Kidney tubule cell (primary cell): ENCODE measurements around the gene OR5K3.
"Not testable (repeated sequence)": the region's sequence is repeated elsewhere in the genome, so short reads cannot be mapped to it uniquely, and the experiment has no call there.

Experiments used
- DNase-seq: peaks from one replicate; pipeline ENCODE4 v3.0.0-alpha.2; 2018; ENCODE audit warnings: low spot score

Gene OR5K3

GRCh38 chr3:98390366-98390765, at the start of gene OR5K3:
OR5K3 (plus strand) TSS chr3:98390666; CDS start chr3:98390666, 0 bp downstream.
- DNase-seq, result no peak

- DNase-seq, result no peak
These were observed 48.7 kb upstream of the OR5K3 start for GRCh38 chr3:98341758-98342157.

GRCh38 chr3:98343647-98344507, 46.6 kb upstream of the OR5K3 start:
- DNase-seq, result peak; percentile 48

- DNase-seq, result no peak
These were observed 40.4 kb upstream of the OR5K3 start for GRCh38 chr3:98350082-98350481.

- DNase-seq, result no peak
These were observed 36.9 kb upstream of the OR5K3 start, which contains the start of gene OR5K4 for GRCh38 chr3:98353554-98353953. OR5K4 (plus strand) TSS chr3:98353854; CDS start chr3:98353854, 0 bp downstream.

GRCh38 chr3:98359250-98359649, 31.2 kb upstream of the OR5K3 start:
- no peak for DNase-seq

GRCh38 chr3:98359993-98360675, 30.3 kb upstream of the OR5K3 start:
- DNase-seq, result peak; percentile 27

GRCh38 chr3:98360681-98361080, 29.8 kb upstream of the OR5K3 start:
- DNase-seq, result no peak

- DNase-seq, result no peak
These were observed 29.2 kb upstream of the OR5K3 start for GRCh38 chr3:98361289-98361688.

- DNase-seq, result no peak
These were observed 22.8 kb upstream of the OR5K3 start for GRCh38 chr3:98367464-98368246.

GRCh38 chr3:98371186-98371585, 19.3 kb upstream of the OR5K3 start:
- no peak for DNase-seq

- DNase-seq, result no peak
These were observed 18.6 kb upstream of the OR5K3 start for GRCh38 chr3:98371853-98372252.

- no peak for DNase-seq
These were observed 18.0 kb upstream of the OR5K3 start for GRCh38 chr3:98372445-98372844.

- DNase-seq, result no peak
These were observed 13.8 kb upstream of the OR5K3 start for GRCh38 chr3:98376631-98377030.

GRCh38 chr3:98388147-98388546, 2.3 kb upstream of the OR5K3 start:
- DNase-seq, result no peak

GRCh38 chr3:98395101-98395500, 4.6 kb downstream of the OR5K3 start:
- no peak for DNase-seq

- DNase-seq, result not testable (repeated sequence)
These were observed 6.0 kb downstream of the OR5K3 start for GRCh38 chr3:98396482-98396881.

- DNase-seq, result no peak
These were observed 8.0 kb downstream of the OR5K3 start for GRCh38 chr3:98398513-98398912.

GRCh38 chr3:98402507-98402906, 12.0 kb downstream of the OR5K3 start:
- DNase-seq, result no peak

- no peak for DNase-seq
These were observed 13.5 kb downstream of the OR5K3 start for GRCh38 chr3:98404010-98404409.

GRCh38 chr3:98406034-98406433, 15.6 kb downstream of the OR5K3 start:
- DNase-seq, result no peak

- no peak for DNase-seq
These were observed 42.1 kb downstream of the OR5K3 start for GRCh38 chr3:98432575-98432974.
